ENCODE results near the gene PPP1R14D.

PPP1R14D gene

DNA sequence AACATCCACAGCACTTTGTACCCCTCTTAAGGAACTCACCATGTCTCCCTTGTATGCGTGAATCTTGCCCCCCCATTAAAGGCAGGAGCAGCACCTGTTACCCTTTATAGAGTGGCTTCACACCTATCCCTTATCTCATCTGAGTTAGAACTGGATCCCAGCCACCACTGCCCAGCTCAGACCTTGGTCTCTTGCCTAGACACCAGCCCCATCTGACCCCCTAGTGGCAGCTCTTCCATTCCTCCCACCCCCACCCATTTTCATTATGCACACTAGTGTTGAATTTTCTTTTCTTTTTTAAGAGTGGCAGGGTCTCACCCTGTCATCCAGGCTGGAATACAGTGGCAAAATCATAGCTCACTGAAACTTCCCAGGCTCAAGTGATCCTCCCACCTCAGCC is 24.8 kb downstream of the PPP1R14D start:
- Histone ChIP-seq H3K27me3 (no peaks in the 10 kb centered on the region), H3K36me3 (peaks cover 0 to 10% (median 2%) of the 10 kb centered on the region in 3 donors), H3K9me3 (no peaks in the 10 kb centered on the region), H3K4me1 (peaks cover 0 to 29% (median 14%) of the 10 kb centered on the region in 4 donors), H3K4me3 (no peak overlapping the region), H3K27ac (no peak overlapping the region)
- DNase-seq: no peak
- intact Hi-C loops (cut with DNase I; ENCODE audit: low total_unique reads): loop anchor here (2.0 to 10.0 kb wide), 2 partner anchors 37 to 861 kb away; partner anchors contain the start of gene MGA
- no peak for TF ChIP-seq CTCF (IDR thresholded peaks at IDR 0.05)

- no peak for TF ChIP-seq CTCF (IDR thresholded peaks at IDR 0.05)
- H3K27me3 ChIP-seq: no peaks in the 10 kb centered on the region
- intact Hi-C loops (cut with DNase I; ENCODE audit: low total_unique reads): loop anchor here (2.0 to 10.0 kb wide), 2 partner anchors 38 to 862 kb away; partner anchors contain the start of gene MGA
- no peaks in the 10 kb centered on the region for H3K9me3 ChIP-seq
- H3K36me3 ChIP-seq: peaks cover 0 to 13% (median 6%) of the 10 kb centered on the region in 3 donors
- no peak overlapping the region for H3K27ac ChIP-seq
- H3K4me1 ChIP-seq: peaks cover 0 to 26% (median 11%) of the 10 kb centered on the region in 4 donors
- no peak overlapping the region for H3K4me3 ChIP-seq
- DNase-seq: no peak
These were observed 25.4 kb downstream of the PPP1R14D start for GRCh38 chr15:40803076-40803475.

GRCh38 chr15:40799523-40799922 is 29.0 kb downstream of the PPP1R14D start:
- peaks cover 0 to 9% (median under 1%) of the 10 kb centered on the region in 4 donors for H3K4me1 ChIP-seq
- no peak for TF ChIP-seq CTCF (IDR thresholded peaks at IDR 0.05)
- H3K27me3 ChIP-seq: no peaks in the 10 kb centered on the region
- DNase-seq: no peak
- no peak overlapping the region for H3K27ac ChIP-seq
- H3K4me3 ChIP-seq: no peak overlapping the region
- H3K9me3 ChIP-seq: no peaks in the 10 kb centered on the region
- H3K36me3 ChIP-seq: peaks cover 0 to 13% (median 6%) of the 10 kb centered on the region in 3 donors
- intact Hi-C loops (cut with DNase I; ENCODE audit: low total_unique reads): no loop called here

- Histone ChIP-seq H3K4me3 (no peak overlapping the region), H3K9me3 (no peaks in the 10 kb centered on the region), H3K4me1 (peaks cover 0 to 3% (median 0%) of the 10 kb centered on the region in 4 donors), H3K27ac (no peak overlapping the region), H3K27me3 (no peaks in the 10 kb centered on the region), H3K36me3 (peaks cover 6 to 25% (median 6%) of the 10 kb centered on the region in 3 donors)
- no peak for TF ChIP-seq CTCF (IDR thresholded peaks at IDR 0.05)
- no peak for DNase-seq
- intact Hi-C loops (cut with DNase I; ENCODE audit: low total_unique reads): no loop called here
These were observed 32.0 kb downstream of the PPP1R14D start for GRCh38 chr15:40796512-40796911.

DNA sequence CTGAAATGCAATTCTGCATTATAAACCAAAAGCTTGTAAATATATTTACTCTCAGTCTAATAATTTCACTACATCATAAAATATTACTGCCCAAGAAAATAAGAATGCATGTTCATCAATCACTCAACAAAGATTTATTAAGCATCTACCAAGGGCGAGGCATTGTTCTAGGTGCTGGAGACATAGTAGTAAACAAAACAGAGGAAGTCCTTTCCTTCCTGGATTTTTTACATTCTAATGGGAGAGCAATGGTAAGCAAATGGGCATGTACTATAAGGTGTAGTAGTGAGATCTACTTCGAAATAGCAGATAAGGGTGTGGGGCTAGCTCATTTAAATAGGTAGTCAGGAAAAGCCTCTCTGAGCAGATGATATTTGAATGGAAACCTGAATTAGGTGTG is 32.5 kb downstream of the PPP1R14D start:
- Histone ChIP-seq H3K27me3 (no peaks in the 10 kb centered on the region), H3K4me3 (no peak overlapping the region), H3K4me1 (peaks cover 0 to 3% (median 0%) of the 10 kb centered on the region in 4 donors), H3K27ac (no peak overlapping the region), H3K9me3 (no peaks in the 10 kb centered on the region), H3K36me3 (peaks cover 6 to 25% (median 11%) of the 10 kb centered on the region in 3 donors)
- no peak for TF ChIP-seq CTCF (IDR thresholded peaks at IDR 0.05)
- intact Hi-C loops (cut with DNase I; ENCODE audit: low total_unique reads): no loop called here
- DNase-seq: no peak

Data from tibial artery (tissue), 4 donors.